HepG2 (cell line): ENCODE measurements around the gene GPC6. TPM values are rescaled to one million over a fixed set of nuclear protein-coding genes. Genes with fewer than 3 reads are reported as not detected.

Experiments used
- BCL3 ChIP-seq: sonication (generic); formaldehyde crosslinking; IDR thresholded peaks from 2 replicates; pipeline ENCODE4 v1.5.1; 2020; ENCODE audit warnings: mild to moderate bottlenecking, missing genetic modification reagents, moderate library complexity
- DNMT3B ChIP-seq: conservative IDR thresholded peaks from 2 replicates; pipeline ENCODE4 v1.6.1; 2016; ENCODE audit warnings: missing biosample characterization, control low read depth
- FOXA3 ChIP-seq: IDR thresholded peaks from 2 replicates; pipeline ENCODE4 v1.6.1; 2016; ENCODE audit warnings: missing genetic modification reagents, missing compliant biosample characterization
- GLI4 ChIP-seq: sonication (generic); formaldehyde crosslinking; IDR thresholded peaks from 2 replicates; pipeline ENCODE4 v1.5.1; 2020; ENCODE audit warnings: missing genetic modification reagents, mild to moderate bottlenecking, moderate library complexity, borderline replicate concordance
- HOMEZ ChIP-seq: IDR thresholded peaks from 2 replicates; pipeline ENCODE4 v1.6.1; 2016; ENCODE audit warnings: low read depth
- KAT7 ChIP-seq: IDR thresholded peaks from 2 replicates; pipeline ENCODE4 v1.6.1; 2018; ENCODE audit warnings: borderline replicate concordance, missing compliant biosample characterization
- MTF2 ChIP-seq: sonication (generic); formaldehyde crosslinking; IDR thresholded peaks from 2 replicates; pipeline ENCODE4 v1.5.0; 2020; ENCODE audit warnings: missing genetic modification reagents, borderline replicate concordance
- NFE2L2 ChIP-seq: fragments of 150-350 bp; IDR thresholded peaks from 2 replicates; pipeline ENCODE4 v1.6.1; 2014; ENCODE audit warnings: low read length
- NR2F2 ChIP-seq: IDR thresholded peaks from 2 replicates; pipeline ENCODE4 v1.6.1; 2012; ENCODE audit warnings: low read depth, inconsistent platforms, borderline replicate concordance
- SRY ChIP-seq: sonication (generic); formaldehyde crosslinking; IDR thresholded peaks from 2 replicates; pipeline ENCODE4 v1.8.0; 2022; ENCODE audit warnings: mild to moderate bottlenecking, missing genetic modification reagents
- TSC22D2 ChIP-seq: sonication (generic); formaldehyde crosslinking; IDR thresholded peaks from 2 replicates; pipeline ENCODE4 v1.5.1; 2020; ENCODE audit warnings: missing genetic modification reagents, mild to moderate bottlenecking, borderline replicate concordance
- ZFP91 ChIP-seq: sonication (generic); formaldehyde crosslinking; IDR thresholded peaks from 2 replicates; pipeline ENCODE4 v1.9.0; 2022; ENCODE audit warnings: missing genetic modification reagents, mild to moderate bottlenecking, borderline replicate concordance
- ZNF121 ChIP-seq: sonication (generic); formaldehyde crosslinking; IDR thresholded peaks from 2 replicates; pipeline ENCODE4 v1.5.0; 2020; ENCODE audit warnings: mild to moderate bottlenecking, missing genetic modification reagents
- ZNF44 ChIP-seq: sonication (generic); formaldehyde crosslinking; IDR thresholded peaks from 2 replicates; pipeline ENCODE4 v1.5.1; 2020; ENCODE audit warnings: mild to moderate bottlenecking, missing genetic modification reagents
- ZSCAN21 ChIP-seq: sonication (generic); formaldehyde crosslinking; IDR thresholded peaks from 2 replicates; pipeline ENCODE4 v1.8.0; 2022; ENCODE audit warnings: mild to moderate bottlenecking, missing genetic modification reagents, moderate library complexity, borderline replicate concordance
- ZZZ3 ChIP-seq: sonication (generic); formaldehyde crosslinking; IDR thresholded peaks from 2 replicates; pipeline ENCODE4 v1.4.0; 2020; ENCODE audit warnings: missing genetic modification reagents, mild to moderate bottlenecking, borderline replicate concordance
- polyA plus RNA-seq, 8 experiments: library from polyadenylated mRNA; depleted of rRNA in 3 of 8; stranded (reverse) in 7 of 8; unstranded in 1 of 8; fragments of >200 nt; fragmentation: Illumina TruSeq in 4 of 8; extraction: Trizol in 4 of 8; gene quantifications; 2 replicates each; pipeline versions ENCODE4 v1.2.1 to v1.2.3, GENCODE V29; 2011 to 2016; ENCODE audit warnings: low read depth in 4 of 8, missing spikeins in 1 of 8, mixed read lengths in 1 of 8; ENCODE audit not compliant: insufficient read depth in 1 of 8
- total RNA-seq, 5 experiments: library from RNA; depleted of rRNA; stranded (reverse); fragments of >200 nt; fragmentation: Illumina TruSeq; extraction: Trizol; gene quantifications; 2 replicates each; pipeline ENCODE4 v1.2.3, GENCODE V29; 2016; ENCODE audit warnings: low read depth in 1 of 5
- TF ChIP-seq, protein P1 (sequence below): sonication (generic); formaldehyde crosslinking; IDR thresholded peaks from 2 replicates; pipeline ENCODE4 v1.5.0; 2020; ENCODE audit warnings: missing genetic modification reagents
- TF ChIP-seq, protein P2 (sequence below): sonication (generic); formaldehyde crosslinking; IDR thresholded peaks from 2 replicates; pipeline ENCODE4 v1.4.0; 2020; ENCODE audit warnings: missing genetic modification reagents

Gene GPC6
- total and polyA plus RNA-seq, 2 of the 13 experiments (the other 11 are each of a cell fraction or from before 2014, with no cell fraction given) = 24.5 to 33.9 TPM

GRCh38 chr13:93227878-93228642 is 1.5 kb downstream of the GPC6 start (continued):
- no peak for TF ChIP-seq KAT7 (CRISPR knock-in tag)
- TF ChIP-seq FOXA3 (CRISPR knock-in tag) = peak; percentile 34; the same call in 1 of the 2 replicates
- TF ChIP-seq SRY (CRISPR knock-in tag) = no peak
- TF ChIP-seq HOMEZ = no peak
- TF ChIP-seq, protein P1, sequence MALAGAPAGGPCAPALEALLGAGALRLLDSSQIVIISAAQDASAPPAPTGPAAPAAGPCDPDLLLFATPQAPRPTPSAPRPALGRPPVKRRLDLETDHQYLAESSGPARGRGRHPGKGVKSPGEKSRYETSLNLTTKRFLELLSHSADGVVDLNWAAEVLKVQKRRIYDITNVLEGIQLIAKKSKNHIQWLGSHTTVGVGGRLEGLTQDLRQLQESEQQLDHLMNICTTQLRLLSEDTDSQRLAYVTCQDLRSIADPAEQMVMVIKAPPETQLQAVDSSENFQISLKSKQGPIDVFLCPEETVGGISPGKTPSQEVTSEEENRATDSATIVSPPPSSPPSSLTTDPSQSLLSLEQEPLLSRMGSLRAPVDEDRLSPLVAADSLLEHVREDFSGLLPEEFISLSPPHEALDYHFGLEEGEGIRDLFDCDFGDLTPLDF = no peak; the same call in none of the 2 replicates
- no peak for TF ChIP-seq ZNF121 (CRISPR knock-in tag)
- TF ChIP-seq GLI4 (CRISPR knock-in tag) = no peak
- TF ChIP-seq ZSCAN21 (CRISPR knock-in tag) = no peak
- TF ChIP-seq NR2F2 = no peak
- no peak for TF ChIP-seq DNMT3B (CRISPR knock-in tag)
- no peak for TF ChIP-seq ZZZ3
- TF ChIP-seq NFE2L2 = no peak
- TF ChIP-seq BCL3 (CRISPR knock-in tag) = no peak
- peak; percentile 58 for TF ChIP-seq ZFP91 (CRISPR knock-in tag)
- TF ChIP-seq, protein P2, sequence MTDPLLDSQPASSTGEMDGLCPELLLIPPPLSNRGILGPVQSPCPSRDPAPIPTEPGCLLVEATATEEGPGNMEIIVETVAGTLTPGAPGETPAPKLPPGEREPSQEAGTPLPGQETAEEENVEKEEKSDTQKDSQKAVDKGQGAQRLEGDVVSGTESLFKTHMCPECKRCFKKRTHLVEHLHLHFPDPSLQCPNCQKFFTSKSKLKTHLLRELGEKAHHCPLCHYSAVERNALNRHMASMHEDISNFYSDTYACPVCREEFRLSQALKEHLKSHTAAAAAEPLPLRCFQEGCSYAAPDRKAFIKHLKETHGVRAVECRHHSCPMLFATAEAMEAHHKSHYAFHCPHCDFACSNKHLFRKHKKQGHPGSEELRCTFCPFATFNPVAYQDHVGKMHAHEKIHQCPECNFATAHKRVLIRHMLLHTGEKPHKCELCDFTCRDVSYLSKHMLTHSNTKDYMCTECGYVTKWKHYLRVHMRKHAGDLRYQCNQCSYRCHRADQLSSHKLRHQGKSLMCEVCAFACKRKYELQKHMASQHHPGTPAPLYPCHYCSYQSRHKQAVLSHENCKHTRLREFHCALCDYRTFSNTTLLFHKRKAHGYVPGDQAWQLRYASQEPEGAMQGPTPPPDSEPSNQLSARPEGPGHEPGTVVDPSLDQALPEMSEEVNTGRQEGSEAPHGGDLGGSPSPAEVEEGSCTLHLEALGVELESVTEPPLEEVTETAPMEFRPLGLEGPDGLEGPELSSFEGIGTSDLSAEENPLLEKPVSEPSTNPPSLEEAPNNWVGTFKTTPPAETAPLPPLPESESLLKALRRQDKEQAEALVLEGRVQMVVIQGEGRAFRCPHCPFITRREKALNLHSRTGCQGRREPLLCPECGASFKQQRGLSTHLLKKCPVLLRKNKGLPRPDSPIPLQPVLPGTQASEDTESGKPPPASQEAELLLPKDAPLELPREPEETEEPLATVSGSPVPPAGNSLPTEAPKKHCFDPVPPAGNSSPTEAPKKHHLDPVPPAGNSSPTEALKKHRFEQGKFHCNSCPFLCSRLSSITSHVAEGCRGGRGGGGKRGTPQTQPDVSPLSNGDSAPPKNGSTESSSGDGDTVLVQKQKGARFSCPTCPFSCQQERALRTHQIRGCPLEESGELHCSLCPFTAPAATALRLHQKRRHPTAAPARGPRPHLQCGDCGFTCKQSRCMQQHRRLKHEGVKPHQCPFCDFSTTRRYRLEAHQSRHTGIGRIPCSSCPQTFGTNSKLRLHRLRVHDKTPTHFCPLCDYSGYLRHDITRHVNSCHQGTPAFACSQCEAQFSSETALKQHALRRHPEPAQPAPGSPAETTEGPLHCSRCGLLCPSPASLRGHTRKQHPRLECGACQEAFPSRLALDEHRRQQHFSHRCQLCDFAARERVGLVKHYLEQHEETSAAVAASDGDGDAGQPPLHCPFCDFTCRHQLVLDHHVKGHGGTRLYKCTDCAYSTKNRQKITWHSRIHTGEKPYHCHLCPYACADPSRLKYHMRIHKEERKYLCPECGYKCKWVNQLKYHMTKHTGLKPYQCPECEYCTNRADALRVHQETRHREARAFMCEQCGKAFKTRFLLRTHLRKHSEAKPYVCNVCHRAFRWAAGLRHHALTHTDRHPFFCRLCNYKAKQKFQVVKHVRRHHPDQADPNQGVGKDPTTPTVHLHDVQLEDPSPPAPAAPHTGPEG (CRISPR knock-in tag) = no peak; the same call in none of the 2 replicates
- no peak for TF ChIP-seq TSC22D2
- TF ChIP-seq MTF2 (CRISPR knock-in tag) = no peak
- no peak for TF ChIP-seq ZNF44 (CRISPR knock-in tag)
